GM18520 (cell line): ENCODE results near the gene MAN1A2.
"Not testable (repeated sequence)": the region's sequence is repeated elsewhere in the genome, so short reads cannot be mapped to it uniquely, and the experiment has no call there.

Experiments
- ATAC-seq: cut with Tn5 transposase; IDR thresholded peaks from one replicate; pipeline ENCODE4 v1.9.1; 2021; ENCODE audit not compliant: unreplicated experiment

MAN1A2 gene

DNA sequence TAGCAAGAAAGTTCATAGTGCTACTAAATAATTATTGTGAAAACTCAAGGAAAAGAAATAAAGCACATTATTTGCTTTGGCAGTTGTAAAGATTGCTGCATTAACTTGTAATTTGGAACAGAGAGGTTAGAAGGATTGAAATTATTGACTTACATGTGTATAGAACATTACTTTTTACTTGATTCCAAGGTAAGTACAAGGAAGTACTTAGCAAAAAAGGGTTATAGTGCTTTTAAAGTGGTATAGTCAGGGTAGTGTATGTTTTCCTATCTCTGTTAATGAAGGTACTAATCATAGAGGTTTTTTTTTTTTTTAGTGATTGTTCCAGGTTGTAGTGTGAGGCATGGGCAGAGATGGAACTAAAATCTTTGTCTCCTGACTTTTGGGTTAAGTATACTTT, 29.4 kb downstream of the MAN1A2 start:
- no peak for ATAC-seq

DNA sequence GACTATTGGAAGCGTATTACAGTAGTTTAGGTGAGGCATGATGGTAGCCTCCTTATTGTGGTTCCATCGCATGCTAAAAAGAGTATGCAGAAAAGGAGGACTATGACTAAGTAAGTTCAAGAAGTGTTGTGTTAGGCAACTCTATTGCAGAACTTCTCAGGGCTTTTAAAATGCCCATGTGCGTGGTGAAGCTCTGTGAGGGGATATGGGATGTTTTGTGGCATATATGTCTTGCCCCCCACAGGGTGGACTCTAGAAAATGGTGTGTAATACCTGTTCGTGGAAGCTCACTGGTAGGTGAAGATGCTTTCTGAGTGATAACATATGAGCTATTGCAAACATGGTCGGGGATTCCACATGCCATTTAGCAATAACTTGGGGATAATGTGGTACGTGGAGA, 31.7 kb downstream of the MAN1A2 start:
- no peak for ATAC-seq

DNA sequence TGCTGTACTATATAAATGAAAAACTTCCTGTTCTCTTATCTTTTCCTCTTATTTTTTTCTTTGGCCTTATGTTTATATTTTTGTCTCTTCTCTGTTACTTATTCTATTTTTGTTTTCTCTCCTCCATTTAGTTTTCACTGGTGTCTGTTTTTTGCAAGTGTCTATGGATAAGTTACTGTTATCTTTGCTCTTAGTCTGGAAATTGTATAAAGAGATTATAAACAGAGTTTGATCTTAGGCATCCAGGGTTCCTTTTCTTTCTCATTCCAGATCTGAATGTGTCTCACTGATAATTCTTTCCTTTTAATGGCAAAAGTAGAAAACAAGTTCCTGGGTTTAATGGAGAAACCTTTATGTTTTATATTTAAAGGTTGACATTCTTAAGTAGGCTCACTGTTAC, 34.5 kb downstream of the MAN1A2 start:
- no peak for ATAC-seq

DNA sequence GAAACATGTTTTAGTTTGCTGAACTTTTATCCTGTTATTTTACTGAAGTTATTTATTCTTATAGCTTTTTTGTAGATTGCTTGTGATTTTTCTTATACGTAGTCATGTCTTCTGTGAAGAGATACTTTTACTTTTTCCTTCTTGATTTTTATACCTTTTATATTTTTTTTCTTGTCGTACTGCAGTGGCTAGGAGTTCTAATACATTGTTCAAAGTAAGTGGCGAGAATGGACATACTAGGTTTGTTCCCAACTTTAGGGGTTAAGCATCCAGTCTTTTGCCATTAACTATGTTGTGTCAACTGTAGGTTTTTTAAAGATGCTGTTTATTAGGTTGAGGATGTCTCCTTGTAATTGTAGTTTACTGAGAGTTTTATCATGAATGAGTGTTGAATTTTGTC, 36.3 kb downstream of the MAN1A2 start:
- ATAC-seq: no peak

DNA sequence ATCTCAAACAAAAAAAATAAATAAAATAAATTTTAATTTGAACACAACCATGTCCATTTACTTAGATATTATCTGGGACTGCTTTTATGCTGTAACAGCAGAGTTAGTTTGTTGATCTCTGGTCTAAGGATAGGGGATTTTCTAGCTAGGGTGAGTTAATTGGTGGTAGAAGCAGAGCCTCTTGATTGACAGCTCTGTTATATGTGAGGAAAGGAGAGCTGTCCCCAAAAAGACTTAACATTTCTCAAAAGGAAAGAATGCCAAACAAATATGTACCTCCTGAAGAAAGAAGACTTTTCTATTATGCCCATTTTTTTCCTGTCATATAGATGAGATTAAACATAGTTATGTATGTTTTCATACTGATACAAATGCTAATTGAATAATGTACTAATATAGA, 37.8 kb downstream of the MAN1A2 start:
- ATAC-seq: no peak

DNA sequence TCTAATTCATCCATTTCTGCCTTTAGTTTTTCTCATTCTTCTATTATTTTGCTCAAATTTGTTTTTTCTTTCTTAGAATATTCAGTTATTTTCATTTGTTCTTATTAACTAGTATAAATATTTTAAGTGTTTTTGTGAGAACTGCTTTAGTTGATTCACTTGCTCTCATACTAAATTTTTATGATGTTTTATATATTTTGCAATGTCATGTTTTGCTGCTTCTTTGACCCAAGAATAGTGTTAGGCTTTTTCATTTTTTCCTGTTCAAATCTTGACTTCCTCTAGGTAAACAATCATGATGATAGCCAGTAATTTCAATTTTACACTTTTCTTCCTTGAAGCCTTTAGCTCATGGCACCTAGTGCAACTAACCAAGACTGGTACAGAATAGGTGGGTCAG, 45.2 kb downstream of the MAN1A2 start:
- no peak for ATAC-seq

DNA sequence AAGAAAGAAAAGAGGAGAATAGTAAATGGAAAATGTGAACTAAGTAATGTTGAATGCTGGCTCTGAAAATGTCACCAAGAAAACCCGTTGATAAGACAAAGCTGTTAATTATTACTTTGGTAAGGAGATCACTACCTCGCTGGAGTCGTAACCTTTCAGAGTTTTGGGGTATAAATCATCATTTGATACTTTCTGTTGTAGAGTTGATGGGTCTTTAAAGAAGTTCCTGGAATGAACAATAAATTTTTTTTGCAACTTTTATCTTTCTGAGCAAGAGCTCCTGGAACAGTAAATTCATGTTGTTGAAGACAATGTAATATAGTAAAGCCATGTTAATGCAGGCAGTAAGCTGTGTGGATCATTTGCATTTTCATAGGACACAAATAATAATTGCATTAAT, 46.2 kb downstream of the MAN1A2 start:
- ATAC-seq: no peak

DNA sequence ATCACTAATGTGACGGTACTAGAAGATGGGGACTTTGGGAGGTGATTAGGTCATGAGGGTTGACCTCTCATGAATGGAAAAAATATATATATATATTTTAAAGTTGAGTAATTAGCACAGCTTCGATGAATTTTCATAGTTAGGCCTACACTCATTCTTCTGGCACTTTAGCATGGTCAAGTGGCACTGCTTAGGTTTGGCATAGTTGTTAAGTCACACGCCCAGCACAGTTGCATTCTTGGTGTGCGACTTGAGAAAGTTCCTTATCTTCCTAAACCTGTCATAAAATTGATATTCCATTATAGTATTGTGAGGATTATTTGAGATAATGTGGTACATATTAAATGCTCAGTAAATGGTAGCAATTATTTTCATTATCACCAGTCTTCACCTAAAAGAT, 47.7 kb downstream of the MAN1A2 start:
- no peak for ATAC-seq

DNA sequence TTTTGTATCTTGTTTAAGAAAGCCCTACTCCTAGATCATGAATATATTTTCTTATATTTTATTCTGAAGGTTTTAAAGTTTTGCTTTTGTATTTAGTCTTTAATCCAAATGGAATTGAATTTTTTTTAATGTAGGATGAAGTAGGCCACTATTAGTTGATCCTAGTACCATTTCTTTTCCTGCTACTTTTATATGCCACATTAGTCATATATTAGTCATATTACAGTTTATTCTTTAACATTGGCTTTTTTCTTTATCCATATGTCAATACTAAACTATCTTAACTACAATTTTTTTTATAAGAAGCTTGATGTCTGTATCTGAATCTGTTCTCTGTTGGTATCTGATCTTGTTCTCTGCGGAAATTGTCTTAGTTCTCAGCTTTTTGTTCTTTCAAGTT, 48.8 kb downstream of the MAN1A2 start:
- no peak for ATAC-seq

DNA sequence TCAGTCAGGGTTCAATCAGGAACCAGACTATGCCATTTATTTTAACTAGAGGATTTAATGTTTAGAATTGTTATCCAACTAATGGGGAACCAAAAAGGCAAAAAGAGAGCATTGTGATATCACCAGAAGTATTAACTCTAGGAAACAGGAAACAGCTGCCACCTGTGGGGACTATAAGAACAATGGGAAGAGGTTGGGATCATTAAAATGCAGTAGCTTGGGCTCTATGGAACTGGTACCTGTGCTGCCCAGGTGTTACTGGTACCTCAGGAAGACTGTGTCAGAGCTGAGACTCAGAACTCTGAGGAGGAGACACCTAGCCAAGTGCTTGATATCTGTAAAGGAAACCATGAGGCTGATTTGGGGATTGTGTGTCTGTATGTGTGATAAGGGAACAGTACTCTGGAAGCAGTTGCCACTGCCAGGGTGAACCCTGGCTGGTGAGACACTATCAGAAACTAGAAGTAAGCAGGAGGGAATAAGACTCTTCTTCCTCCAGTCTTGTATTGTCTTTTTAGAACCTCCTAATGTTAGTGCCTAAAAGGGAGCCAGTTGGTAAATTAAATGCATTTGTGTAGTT, 49.4 kb downstream of the MAN1A2 start:
- ATAC-seq: no peak

DNA sequence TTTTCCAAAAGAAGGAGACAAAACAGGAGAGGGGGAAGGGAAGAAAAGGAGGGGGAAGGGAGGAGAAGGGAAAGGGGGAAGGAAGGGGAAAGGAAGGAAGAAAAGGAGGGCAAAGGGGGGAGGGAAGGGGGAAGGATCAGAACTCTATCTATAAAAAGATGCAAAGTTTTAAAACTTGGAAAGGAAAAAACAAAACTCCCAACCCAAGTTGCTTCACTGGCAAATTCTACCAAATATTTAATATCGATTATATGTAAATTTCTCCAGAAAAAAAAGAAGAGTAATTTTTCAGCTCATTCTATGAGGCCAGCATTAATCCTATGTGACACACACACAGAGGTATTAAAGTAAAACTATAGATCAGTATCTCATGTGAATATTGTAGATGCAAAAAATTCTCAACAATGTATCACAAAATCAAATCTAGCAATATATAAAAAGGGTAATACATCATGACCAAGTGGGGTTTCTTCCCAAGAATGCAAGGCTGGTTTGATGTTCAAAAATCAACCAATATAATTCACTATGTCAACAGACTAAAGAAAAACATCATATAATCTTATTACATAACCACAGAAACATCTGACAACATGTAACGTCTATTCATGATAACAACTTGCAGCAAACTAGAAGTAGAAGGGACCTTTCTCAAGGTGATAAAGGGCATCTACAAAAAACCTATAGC, 57.9 kb downstream of the MAN1A2 start:
- no peak for ATAC-seq

DNA sequence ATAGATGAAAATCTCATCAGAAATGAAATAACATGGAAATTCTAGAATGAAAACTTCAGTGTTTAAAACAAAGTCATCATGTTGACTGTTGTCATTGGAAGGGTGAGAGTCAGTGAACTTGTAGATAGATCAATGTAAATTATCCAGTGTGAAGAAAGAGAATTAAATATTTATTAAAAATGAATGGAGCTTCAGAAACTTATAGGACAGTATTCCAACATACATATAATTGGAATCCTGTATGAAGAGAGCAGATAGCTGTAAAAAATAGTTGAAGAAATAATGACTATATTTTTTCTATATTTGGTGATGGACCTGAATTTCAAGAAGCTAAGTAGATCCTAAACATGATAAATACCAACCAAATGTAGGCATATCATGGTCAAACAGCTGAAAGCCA, 60.0 kb downstream of the MAN1A2 start:
- ATAC-seq: no peak

DNA sequence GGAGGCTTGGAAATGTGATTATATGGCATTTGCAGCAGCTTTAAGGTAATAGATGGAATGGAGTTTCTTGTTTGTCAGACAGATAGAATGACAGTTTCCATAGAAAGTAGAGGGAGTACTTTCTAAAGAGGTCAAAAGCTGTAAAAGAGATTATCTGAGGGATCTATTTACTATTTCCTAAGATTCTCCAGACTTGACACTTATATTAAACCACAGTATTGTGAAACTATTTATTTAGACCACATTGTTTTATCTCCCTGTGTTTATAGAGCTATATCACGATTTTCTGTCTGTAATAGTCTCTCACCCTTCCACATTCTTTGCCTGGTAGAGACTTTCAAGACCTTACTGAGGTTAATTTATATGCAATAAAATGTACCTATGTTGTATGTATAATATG, 66.7 kb downstream of the MAN1A2 start:
- ATAC-seq: no peak

DNA sequence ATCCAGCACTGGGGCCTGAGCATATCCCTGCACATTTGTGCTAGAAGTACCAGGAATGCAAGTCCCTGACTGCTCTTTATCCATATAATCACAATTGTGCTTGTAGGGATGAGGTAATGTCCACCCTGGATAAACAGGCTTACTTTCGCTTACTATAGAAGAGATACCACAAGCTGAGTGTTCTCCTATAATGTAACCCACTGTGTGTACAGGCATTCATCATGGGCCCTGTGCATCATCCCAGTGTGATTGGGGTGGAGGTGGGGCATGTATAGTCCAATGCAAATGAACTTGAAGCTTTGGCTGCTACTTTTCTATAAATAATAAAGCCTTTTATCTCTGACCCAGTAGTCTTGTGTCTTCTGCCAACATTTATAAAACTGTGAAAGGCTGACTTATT, 69.3 kb downstream of the MAN1A2 start:
- no peak for ATAC-seq

DNA sequence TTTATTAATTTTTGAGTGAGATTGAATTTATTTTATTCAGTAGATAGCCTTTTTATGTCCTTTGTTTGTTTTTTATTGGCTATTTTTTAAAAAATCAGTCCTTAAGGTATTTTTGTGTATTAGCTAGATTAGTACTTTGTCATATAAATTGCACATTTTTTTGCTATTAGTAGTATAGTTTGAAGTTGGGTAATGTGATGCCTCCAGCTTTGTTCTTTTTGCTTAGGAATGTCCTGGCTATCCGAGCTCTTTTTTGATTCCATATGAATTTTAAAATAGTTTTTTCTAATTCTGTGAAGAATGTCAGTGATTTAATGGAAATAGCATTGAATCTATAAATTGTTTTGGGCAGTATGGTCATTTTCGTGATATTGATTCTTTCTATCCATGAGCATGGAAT, 80.4 kb downstream of the MAN1A2 start:
- ATAC-seq: no peak

DNA sequence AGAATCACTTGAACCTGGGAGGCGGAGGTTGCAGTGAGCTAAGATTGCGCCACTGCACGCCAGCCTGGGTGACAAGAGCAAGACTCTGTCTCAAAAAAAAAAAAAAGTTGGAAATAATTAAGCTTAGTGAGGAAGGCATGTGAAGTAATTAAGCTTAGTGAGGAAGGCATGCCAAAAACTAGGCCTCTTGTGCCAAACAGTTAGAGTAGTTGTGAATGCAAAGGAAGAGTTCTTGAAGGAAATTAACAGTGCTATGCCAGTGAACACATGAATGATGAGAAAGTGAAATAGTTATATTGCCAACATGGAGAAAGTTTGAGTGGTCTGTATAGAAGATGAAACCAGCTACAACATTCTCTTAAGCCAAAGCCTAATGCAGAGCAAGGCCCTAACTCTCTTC, 85.0 kb downstream of the MAN1A2 start:
- ATAC-seq: no peak

DNA sequence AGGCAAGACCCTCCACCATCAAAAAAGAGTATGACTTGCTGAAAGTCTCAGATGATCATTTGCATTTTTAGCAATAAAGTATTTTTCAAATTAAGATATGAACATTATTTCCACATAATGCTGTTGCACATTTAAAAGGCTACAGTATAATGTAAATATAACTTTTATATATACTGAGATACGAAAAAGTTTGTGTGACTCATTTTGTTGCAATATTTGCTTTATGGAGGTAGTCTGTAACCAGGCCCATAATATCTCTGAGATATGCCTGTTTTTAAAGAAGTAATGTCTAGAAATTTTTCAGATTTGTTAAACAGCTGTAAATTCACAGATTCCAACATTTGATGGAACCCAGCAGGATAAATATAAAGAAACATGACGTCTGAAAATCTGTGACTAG, 86.7 kb downstream of the MAN1A2 start:
- ATAC-seq: no peak

DNA sequence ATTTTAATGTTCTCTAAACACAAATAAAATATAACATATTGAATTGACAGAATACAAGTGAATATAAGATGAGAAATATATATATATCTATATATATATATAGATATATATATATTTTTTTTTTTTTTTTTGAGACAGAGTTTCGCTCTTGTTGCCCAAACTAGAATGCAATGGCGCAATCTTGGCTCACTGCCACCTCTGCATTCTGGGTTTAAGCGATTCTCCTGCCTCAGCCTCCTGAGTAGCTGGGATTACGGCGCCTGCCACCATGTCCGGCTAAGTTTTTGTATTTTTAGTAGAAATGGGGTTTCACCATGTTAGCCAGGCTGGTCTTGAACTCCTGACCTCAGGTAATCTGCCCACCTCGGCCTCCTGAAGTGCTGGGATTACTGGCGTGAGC, 91.2 kb downstream of the MAN1A2 start:
- ATAC-seq: not testable (repeated sequence)

DNA sequence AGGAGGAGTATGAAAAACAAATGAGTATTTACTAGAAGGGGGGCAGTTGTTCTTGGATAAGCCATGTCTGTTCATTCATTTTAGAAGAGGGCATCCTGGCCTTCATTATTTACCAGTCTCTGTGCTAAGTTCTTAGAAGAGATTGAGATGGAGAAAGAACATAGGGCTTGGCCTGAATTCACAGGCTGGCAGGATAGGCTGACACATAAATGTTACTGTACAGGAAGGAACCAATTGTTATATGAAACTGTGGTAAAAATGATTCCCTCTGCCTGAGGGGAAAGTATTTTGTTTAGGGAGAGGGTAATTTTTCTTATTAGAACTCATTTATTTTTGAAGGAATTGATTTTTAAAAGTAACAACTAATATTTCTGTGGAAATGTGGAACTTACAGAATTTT, 99.5 kb downstream of the MAN1A2 start:
- ATAC-seq: no peak

DNA sequence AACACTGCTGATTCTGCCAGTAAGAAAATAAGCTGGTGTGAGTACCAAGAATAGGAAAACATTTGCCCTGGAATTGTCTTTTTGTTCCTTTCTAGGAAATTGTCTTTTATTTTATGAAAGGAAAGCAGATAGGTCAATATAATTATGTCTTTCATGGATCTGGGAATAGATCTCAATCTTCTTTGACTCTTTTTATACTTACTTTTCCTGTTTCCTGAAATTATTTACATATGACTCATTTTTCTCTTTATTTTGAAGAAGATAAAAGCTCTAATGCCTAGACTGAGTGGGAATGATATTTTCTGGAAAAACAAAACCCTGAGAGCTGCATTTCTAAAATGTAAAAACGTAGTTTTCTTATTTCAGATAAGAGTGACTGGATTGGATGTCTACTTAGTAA, 100.1 kb downstream of the MAN1A2 start:
- ATAC-seq: no peak

DNA sequence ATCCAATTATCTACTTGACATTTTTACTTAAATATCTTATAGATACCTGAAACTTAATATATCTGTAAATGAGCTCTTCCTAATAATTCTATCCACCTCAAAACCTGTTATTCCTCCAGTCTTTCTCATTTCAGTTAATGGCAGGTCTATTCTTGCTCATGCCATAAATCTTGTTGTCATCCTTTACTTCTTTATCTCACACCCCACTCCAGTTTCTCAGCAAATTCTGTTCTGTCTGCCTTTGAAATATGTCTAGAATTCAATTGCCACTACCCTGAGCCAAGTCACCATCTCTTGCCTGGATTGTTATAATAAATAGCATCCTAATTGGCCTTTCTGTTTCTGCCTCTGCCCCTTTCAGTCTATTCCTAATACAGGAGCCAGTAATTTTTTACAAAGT, 105.8 kb downstream of the MAN1A2 start:
- ATAC-seq: no peak

DNA sequence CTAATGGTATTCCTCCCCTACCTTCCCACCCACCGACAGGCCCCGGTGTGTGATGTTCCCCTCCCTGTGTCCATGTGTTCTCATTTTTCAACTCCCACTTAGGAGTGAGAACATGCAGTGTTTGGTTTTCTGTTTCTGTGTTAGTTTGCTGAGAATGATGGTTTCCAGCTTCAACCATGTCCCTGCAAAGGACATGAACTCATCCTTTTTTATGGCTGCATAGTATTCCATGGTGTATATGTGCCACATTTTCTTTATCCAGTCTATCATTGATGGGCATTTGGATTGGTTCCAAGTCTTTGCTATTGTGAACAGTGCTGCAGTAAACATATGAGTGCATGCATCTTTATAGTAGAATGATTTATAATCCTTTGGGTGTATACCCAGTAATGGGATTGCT, 108.2 kb downstream of the MAN1A2 start:
- ATAC-seq: not testable (repeated sequence)

DNA sequence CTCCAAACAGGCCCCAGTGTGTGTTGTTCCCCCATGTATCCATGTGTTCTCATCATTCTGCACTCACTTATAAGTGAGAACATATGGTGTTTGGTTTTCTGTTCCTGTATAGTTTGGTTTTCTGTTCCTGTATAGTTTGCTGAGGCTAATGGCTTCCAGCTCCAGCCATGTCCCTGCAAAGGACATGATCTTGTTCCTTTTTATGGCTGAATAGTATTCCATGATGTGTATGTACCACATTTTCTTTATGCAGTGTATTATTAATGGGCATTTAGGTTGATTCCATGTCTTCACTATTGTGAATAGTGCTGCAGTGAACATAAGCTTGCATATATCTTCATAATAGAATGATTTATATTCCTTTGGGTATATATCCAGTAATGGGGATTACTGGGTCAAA, 111.8 kb downstream of the MAN1A2 start:
- ATAC-seq: no peak
